Activated CD4-positive, alpha-beta T cell treated with anti-CD3 and anti-CD28 coated beads, Interleukin-2, amount 10 ng/mL, durations not matched to agents 7 days and 5 days (primary cell): Measurements from ENCODE around the gene CYP4F3. TPM values are rescaled to one million over a fixed set of nuclear protein-coding genes. Genes with fewer than 3 reads are reported as not detected.

Experiments
- CTCF ChIA-PET: fragments of 350-600 bp; sonication (Branson Sonifier 250); formaldehyde crosslinking; loops from one replicate; lab custom pipeline; 2021; ENCODE audit warnings: antibody characterized with exemption; lab: Charles Lee
- POLR2A ChIA-PET: fragments of 350-600 bp; sonication (Branson Sonifier 250); formaldehyde crosslinking; loops from one replicate; lab custom pipeline; 2021; ENCODE audit warnings: antibody characterized with exemption; lab: Charles Lee
- DNase-seq: peaks from one replicate; pipeline ENCODE4 v3.0.0-alpha.2; 2020
- H3K27ac Mint-ChIP-seq: one replicate; pipeline ENCODE4 v1.8.0; 2021; ENCODE audit warnings: mild to moderate bottlenecking, moderate library complexity, mixed read lengths
- H3K27me3 Mint-ChIP-seq: one replicate; pipeline ENCODE4 v1.8.0; 2021; ENCODE audit warnings: mixed read lengths
- H3K36me3 Mint-ChIP-seq: one replicate; pipeline ENCODE4 v1.8.0; 2021; ENCODE audit warnings: low read depth, mixed read lengths
- H3K4me1 Mint-ChIP-seq: one replicate; pipeline ENCODE4 v1.8.0; 2021; ENCODE audit warnings: mixed read lengths
- H3K4me3 Mint-ChIP-seq: one replicate; pipeline ENCODE4 v1.8.0; 2021; ENCODE audit warnings: mild to moderate bottlenecking, moderate library complexity, mixed read lengths
- H3K9me3 Mint-ChIP-seq: one replicate; pipeline ENCODE4 v1.8.0; 2021; ENCODE audit warnings: mixed read lengths
- total RNA-seq, 2 experiments: library from RNA; stranded (reverse); gene quantifications; one replicate each; pipeline ENCODE4 v1.2.3, GENCODE V29; 2021

CYP4F3 gene
- total RNA-seq, 2 experiments from 2014 or later, result 0.15 to 0.23 TPM

GRCh38 chr19:15616627-15617270 lies 23.9 kb upstream of the CYP4F3 start:
- no peaks in the 10 kb centered on the region for H3K27me3 Mint-ChIP-seq
- no peak overlapping the region for H3K4me3 Mint-ChIP-seq
- H3K4me1 Mint-ChIP-seq, result no peaks in the 10 kb centered on the region
- no peaks in the 10 kb centered on the region for H3K36me3 Mint-ChIP-seq
- CTCF ChIA-PET, result interaction anchor here (0.5 kb wide), 1 partner anchor 831 kb away, joined by 3 read pairs; no protein-coding TSS in a partner anchor
- no peaks in the 10 kb centered on the region for H3K9me3 Mint-ChIP-seq
- H3K27ac Mint-ChIP-seq, result no peak overlapping the region
- POLR2A ChIA-PET, result no interaction called here
- DNase-seq, result no peak

- Mint-ChIP-seq H3K27ac (no peak overlapping the region), H3K4me3 (no peak overlapping the region), H3K36me3 (no peaks in the 10 kb centered on the region), H3K4me1 (no peaks in the 10 kb centered on the region), H3K9me3 (no peaks in the 10 kb centered on the region), H3K27me3 (no peaks in the 10 kb centered on the region)
- ChIA-PET POLR2A (no interaction called here), CTCF (no interaction called here)
- DNase-seq, result no peak
These were observed 22.4 kb upstream of the CYP4F3 start for GRCh38 chr19:15618321-15618720.

GRCh38 chr19:15621801-15622200 lies 18.9 kb upstream of the CYP4F3 start:
- no peak for DNase-seq
- Mint-ChIP-seq H3K27ac (no peak overlapping the region), H3K9me3 (no peaks in the 10 kb centered on the region), H3K4me1 (no peaks in the 10 kb centered on the region), H3K36me3 (no peaks in the 10 kb centered on the region), H3K27me3 (peaks cover 2% of the 10 kb centered on the region), H3K4me3 (no peak overlapping the region)
- ChIA-PET CTCF (no interaction called here), POLR2A (no interaction called here)

- Mint-ChIP-seq H3K36me3 (no peaks in the 10 kb centered on the region), H3K9me3 (no peaks in the 10 kb centered on the region), H3K27ac (no peak overlapping the region), H3K27me3 (peaks cover 2% of the 10 kb centered on the region), H3K4me1 (no peaks in the 10 kb centered on the region), H3K4me3 (no peak overlapping the region)
- CTCF ChIA-PET, result no interaction called here
- no peak for DNase-seq
- POLR2A ChIA-PET, result no interaction called here
These were observed 17.7 kb upstream of the CYP4F3 start for GRCh38 chr19:15622991-15623390.

- peaks cover 2% of the 10 kb centered on the region for H3K27me3 Mint-ChIP-seq
- H3K4me3 Mint-ChIP-seq, result no peak overlapping the region
- no peaks in the 10 kb centered on the region for H3K36me3 Mint-ChIP-seq
- no peak overlapping the region for H3K27ac Mint-ChIP-seq
- DNase-seq, result peak; percentile 10
- CTCF ChIA-PET, result no interaction called here
- POLR2A ChIA-PET, result no interaction called here
- H3K4me1 Mint-ChIP-seq, result no peaks in the 10 kb centered on the region
- H3K9me3 Mint-ChIP-seq, result no peaks in the 10 kb centered on the region
These were observed 16.9 kb upstream of the CYP4F3 start for GRCh38 chr19:15623711-15624318.

- Mint-ChIP-seq H3K27ac (no peak overlapping the region), H3K36me3 (no peaks in the 10 kb centered on the region), H3K9me3 (no peaks in the 10 kb centered on the region), H3K4me1 (peaks cover 3% of the 10 kb centered on the region), H3K4me3 (no peak overlapping the region), H3K27me3 (peaks cover 8% of the 10 kb centered on the region)
- no peak for DNase-seq
- ChIA-PET POLR2A (no interaction called here), CTCF (no interaction called here)
These were observed 12.3 kb upstream of the CYP4F3 start for GRCh38 chr19:15628236-15629002.

- no peaks in the 10 kb centered on the region for H3K9me3 Mint-ChIP-seq
- no peak overlapping the region for H3K27ac Mint-ChIP-seq
- H3K36me3 Mint-ChIP-seq, result no peaks in the 10 kb centered on the region
- peaks cover 6% of the 10 kb centered on the region for H3K27me3 Mint-ChIP-seq
- ChIA-PET POLR2A (no interaction called here), CTCF (no interaction called here)
- peaks cover 3% of the 10 kb centered on the region for H3K4me1 Mint-ChIP-seq
- H3K4me3 Mint-ChIP-seq, result no peak overlapping the region
- DNase-seq, result peak; percentile 90
These were observed 11.5 kb upstream of the CYP4F3 start for GRCh38 chr19:15629003-15629880.

- peak; percentile 54 for DNase-seq
- ChIA-PET POLR2A (no interaction called here), CTCF (no interaction called here)
- Mint-ChIP-seq H3K4me1 (peaks cover 3% of the 10 kb centered on the region), H3K4me3 (no peak overlapping the region), H3K36me3 (no peaks in the 10 kb centered on the region), H3K9me3 (no peaks in the 10 kb centered on the region), H3K27ac (no peak overlapping the region), H3K27me3 (peaks cover 13% of the 10 kb centered on the region)
These were observed 8.9 kb upstream of the CYP4F3 start for GRCh38 chr19:15631817-15632216.

GRCh38 chr19:15633082-15633835 lies 7.4 kb upstream of the CYP4F3 start:
- POLR2A ChIA-PET, result interaction anchor here (0.6 kb wide), 1 partner anchor 186 kb away, joined by 8 read pairs; no protein-coding TSS in a partner anchor
- CTCF ChIA-PET, result interaction anchor here (0.6 to 0.7 kb wide), 3 partner anchors 149 to 274 kb away, joined by 3 to 4 read pairs (median 4); no protein-coding TSS in a partner anchor
- H3K9me3 Mint-ChIP-seq, result no peaks in the 10 kb centered on the region

GRCh38 chr19:15634105-15634504 lies 6.6 kb upstream of the CYP4F3 start:
- no peak overlapping the region for H3K27ac Mint-ChIP-seq
- CTCF ChIA-PET, result interaction anchor here (0.6 to 0.7 kb wide), 2 partner anchors 148 to 275 kb away, joined by 3 to 4 read pairs; no protein-coding TSS in a partner anchor

More at GRCh38 chr19:15633082-15633835, 7.4 kb upstream of the CYP4F3 start:
- Mint-ChIP-seq H3K27me3 (peaks cover 13% of the 10 kb centered on the region), H3K4me1 (peaks cover 3% of the 10 kb centered on the region), H3K27ac (no peak overlapping the region), H3K4me3 (no peak overlapping the region), H3K36me3 (no peaks in the 10 kb centered on the region)
- DNase-seq, result no peak

GRCh38 chr19:15635016-15635805 lies 5.5 kb upstream of the CYP4F3 start:
- peaks cover 3% of the 10 kb centered on the region for H3K4me1 Mint-ChIP-seq
- H3K27me3 Mint-ChIP-seq, result peaks cover 13% of the 10 kb centered on the region
- POLR2A ChIA-PET, result no interaction called here
- DNase-seq, result no peak
- H3K27ac Mint-ChIP-seq, result no peak overlapping the region
- no peak overlapping the region for H3K4me3 Mint-ChIP-seq
- CTCF ChIA-PET, result interaction anchor here (1.1 kb wide), 1 partner anchor 27 kb away, joined by 3 read pairs; no protein-coding TSS in a partner anchor
- H3K36me3 Mint-ChIP-seq, result no peaks in the 10 kb centered on the region
- no peaks in the 10 kb centered on the region for H3K9me3 Mint-ChIP-seq

More at GRCh38 chr19:15634105-15634504, 6.6 kb upstream of the CYP4F3 start:
- POLR2A ChIA-PET, result no interaction called here
- H3K4me1 Mint-ChIP-seq, result peaks cover 3% of the 10 kb centered on the region
- no peak overlapping the region for H3K4me3 Mint-ChIP-seq
- no peaks in the 10 kb centered on the region for H3K9me3 Mint-ChIP-seq
- H3K36me3 Mint-ChIP-seq, result no peaks in the 10 kb centered on the region
- no peak for DNase-seq
- H3K27me3 Mint-ChIP-seq, result peaks cover 13% of the 10 kb centered on the region
